NAMALWA (cell line): ENCODE results near the gene HELZ.

ENCODE experiments used
- DNase-seq: peaks from one replicate; pipeline ENCODE4 v3.0.0-alpha.2; 2015; ENCODE audit warnings: low spot score

Gene HELZ

GRCh38 chr17:67025216-67025792, 219.7 kb downstream of the HELZ start:
- no peak for DNase-seq

GRCh38 chr17:67024736-67025135, 220.3 kb downstream of the HELZ start:
- DNase-seq, result no peak

DNA sequence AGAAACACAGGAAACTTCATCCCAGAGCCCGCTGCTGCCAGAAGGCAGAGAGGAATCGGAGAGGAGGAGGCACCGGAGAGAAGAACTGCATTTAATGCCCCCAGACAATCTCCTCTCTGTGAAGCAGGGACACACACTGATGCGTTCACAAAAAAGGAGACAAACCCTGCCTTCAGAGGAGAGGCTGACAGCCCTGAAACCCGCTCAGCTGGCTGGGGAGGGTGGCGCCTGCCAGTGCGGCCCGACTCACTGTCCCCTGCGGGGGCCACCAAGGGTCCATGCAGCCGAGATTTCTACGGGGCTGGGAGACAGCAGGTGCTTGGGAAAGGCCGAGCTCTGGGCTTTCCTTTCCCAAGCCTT, 222.6 kb downstream of the HELZ start:
- DNase-seq, result no peak

GRCh38 chr17:67021743-67022450, 223.1 kb downstream of the HELZ start:
- DNase-seq, result no peak

DNA sequence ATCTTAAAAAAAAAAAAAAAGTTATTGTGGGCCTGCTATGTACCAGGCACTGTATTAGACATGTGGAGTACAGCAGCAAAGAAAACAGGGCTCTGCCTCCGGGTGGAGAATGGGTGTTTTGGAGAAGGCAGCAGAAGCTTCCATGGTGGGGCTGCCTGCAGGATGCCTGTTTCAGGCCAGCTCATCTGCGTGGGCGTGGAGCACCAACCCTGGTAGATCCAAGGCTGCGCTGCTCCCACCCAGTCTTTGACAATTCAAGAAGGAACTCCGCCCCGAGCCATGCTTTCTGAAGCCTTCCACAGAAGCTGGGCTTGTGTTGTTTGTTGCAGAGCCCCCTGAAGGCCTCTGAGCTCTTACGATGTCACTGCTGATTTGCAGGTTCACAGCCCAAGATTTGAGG, 223.8 kb downstream of the HELZ start:
- no peak for DNase-seq
